ENCODE measurements around the gene PDZD2.

DNA sequence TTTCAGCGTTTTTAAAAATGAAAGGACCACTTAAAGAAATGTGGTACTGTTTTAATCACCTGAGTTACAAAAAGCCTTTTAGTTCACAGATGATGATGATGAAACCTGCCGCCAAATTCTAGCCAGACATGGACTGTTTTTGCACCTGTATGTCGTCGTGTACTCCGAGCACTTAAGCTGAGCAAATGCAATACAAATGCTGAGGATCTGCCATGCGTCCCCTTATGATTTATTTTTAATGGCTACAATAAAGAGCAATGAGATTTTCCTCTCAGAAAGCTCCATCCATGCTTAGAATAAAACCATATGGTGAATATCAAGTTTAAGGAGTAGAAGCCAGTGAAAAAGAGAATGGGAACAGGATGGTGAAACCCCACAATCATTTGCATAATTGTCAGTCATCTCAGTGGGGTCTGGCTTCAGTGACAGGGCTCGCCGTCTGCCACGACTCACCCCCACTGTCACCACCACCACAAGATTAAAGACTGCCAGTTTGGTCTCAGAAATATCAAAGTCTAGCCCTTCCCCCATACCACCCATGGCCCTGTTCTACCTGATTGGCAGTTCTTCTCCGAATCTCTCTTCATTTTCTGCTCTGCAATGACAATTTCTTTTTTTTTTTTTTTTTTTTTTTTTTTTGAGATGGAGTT lies 375.3 kb downstream of the PDZD2 start:
- TF ChIP-seq, protein P1, sequence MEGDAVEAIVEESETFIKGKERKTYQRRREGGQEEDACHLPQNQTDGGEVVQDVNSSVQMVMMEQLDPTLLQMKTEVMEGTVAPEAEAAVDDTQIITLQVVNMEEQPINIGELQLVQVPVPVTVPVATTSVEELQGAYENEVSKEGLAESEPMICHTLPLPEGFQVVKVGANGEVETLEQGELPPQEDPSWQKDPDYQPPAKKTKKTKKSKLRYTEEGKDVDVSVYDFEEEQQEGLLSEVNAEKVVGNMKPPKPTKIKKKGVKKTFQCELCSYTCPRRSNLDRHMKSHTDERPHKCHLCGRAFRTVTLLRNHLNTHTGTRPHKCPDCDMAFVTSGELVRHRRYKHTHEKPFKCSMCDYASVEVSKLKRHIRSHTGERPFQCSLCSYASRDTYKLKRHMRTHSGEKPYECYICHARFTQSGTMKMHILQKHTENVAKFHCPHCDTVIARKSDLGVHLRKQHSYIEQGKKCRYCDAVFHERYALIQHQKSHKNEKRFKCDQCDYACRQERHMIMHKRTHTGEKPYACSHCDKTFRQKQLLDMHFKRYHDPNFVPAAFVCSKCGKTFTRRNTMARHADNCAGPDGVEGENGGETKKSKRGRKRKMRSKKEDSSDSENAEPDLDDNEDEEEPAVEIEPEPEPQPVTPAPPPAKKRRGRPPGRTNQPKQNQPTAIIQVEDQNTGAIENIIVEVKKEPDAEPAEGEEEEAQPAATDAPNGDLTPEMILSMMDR (conservative IDR thresholded peaks at IDR 0.05; ENCODE audit: low read depth in 2 of 2) = no peak
- TF ChIP-seq CREB1 (CRISPR knock-in tag; IDR thresholded peaks at IDR 0.05; ENCODE audit: low read depth) (no peak), EZH2 (IDR thresholded peaks at IDR 0.05; ENCODE audit: low read depth, unreplicated experiment) (no peak)

Data from GM23338 (cell line).